GM12864 (cell line): ENCODE measurements around the gene DUOX2.

Experiments
- DNase-seq: peaks from one replicate; pipeline ENCODE4 v3.0.0-alpha.2; 2011; ENCODE audit warnings: low read depth
- H3K4me3 ChIP-seq: 2 replicates; pipeline ENCODE4 v1.5.1; 2011; ENCODE audit warnings: mild to moderate bottlenecking, low read depth, low read length, control low read depth
- CTCF ChIP-seq: IDR thresholded peaks from 2 replicates; pipeline ENCODE4 v1.5.1; 2011; ENCODE audit warnings: low read depth, mild to moderate bottlenecking, moderate library complexity, low read length, control low read depth, inconsistent platforms; ENCODE audit errors: missing control alignments

Gene DUOX2

GRCh38 chr15:45093013-45093412 is 21.0 kb downstream of the DUOX2 start:
- TF ChIP-seq CTCF = no peak
- DNase-seq = no peak
- no peak overlapping the region for H3K4me3 ChIP-seq

- no peak for TF ChIP-seq CTCF
- H3K4me3 ChIP-seq = no peak overlapping the region
- DNase-seq = no peak
Measured at GRCh38 chr15:45091576-45091975, 22.4 kb downstream of the DUOX2 start.

- no peak for DNase-seq
- TF ChIP-seq CTCF = no peak
- no peak overlapping the region for H3K4me3 ChIP-seq
Measured at GRCh38 chr15:45091161-45091560, 22.8 kb downstream of the DUOX2 start.

GRCh38 chr15:45089712-45090373 is 24.1 kb downstream of the DUOX2 start:
- DNase-seq = no peak
- H3K4me3 ChIP-seq = no peak overlapping the region
- no peak for TF ChIP-seq CTCF

GRCh38 chr15:45088801-45089711 is 24.9 kb downstream of the DUOX2 start:
- H3K4me3 ChIP-seq = no peak overlapping the region
- no peak for DNase-seq
- TF ChIP-seq CTCF = no peak

- DNase-seq = no peak
- peak; percentile 31 for TF ChIP-seq CTCF
- no peak overlapping the region for H3K4me3 ChIP-seq
Measured at GRCh38 chr15:45087513-45087912, 26.5 kb downstream of the DUOX2 start.
